ENCODE results near the gene ABCC4.

GRCh38 chr13:95030821-95031343 lies 270.4 kb downstream of the ABCC4 start:
- TF ChIP-seq POLR2AphosphoS5 (IDR thresholded peaks at IDR 0.05; ENCODE audit: low read depth) (no peak), EZH2 (IDR thresholded peaks at IDR 0.05; ENCODE audit: low read depth, unreplicated experiment) (no peak), CREB1 (CRISPR knock-in tag; IDR thresholded peaks at IDR 0.05; ENCODE audit: low read depth) (no peak), CTCF (conservative IDR thresholded peaks at IDR 0.05; ENCODE audit: low read depth in 2 of 2) (no peak), JUNB (IDR thresholded peaks at IDR 0.05; ENCODE audit: unreplicated experiment) (no peak), EZH2phosphoT487 (IDR thresholded peaks at IDR 0.05; ENCODE audit: unreplicated experiment) (no peak), REST (IDR thresholded peaks at IDR 0.05; ENCODE audit: unreplicated experiment) (no peak), ZNF114 (CRISPR knock-in tag; IDR thresholded peaks at IDR 0.05) (no peak), STAT1 (IDR thresholded peaks at IDR 0.05; ENCODE audit: unreplicated experiment) (no peak)
